K562 (cell line): ENCODE data around the gene RAB25. TPM values are rescaled to one million over a fixed set of nuclear protein-coding genes. Genes with fewer than 3 reads are reported as not detected.

Source experiments
- ATF4 ChIP-seq: fragments of 450-650 bp; formaldehyde crosslinking; IDR thresholded peaks from 2 replicates; pipeline ENCODE4 v1.4.0; 2022; ENCODE audit warnings: mild to moderate bottlenecking, moderate library complexity
- CEBPB ChIP-seq: fragments of 450-650 bp; IDR thresholded peaks from 2 replicates; pipeline ENCODE4 v1.6.1; 2016; ENCODE audit warnings: missing genetic modification characterization, missing compliant biosample characterization
- CEBPG ChIP-seq, 3 experiments: fragments of 200-800 bp in 1 of 3; sonication (Bioruptor generic) in 1 of 3; sonication (generic) in 1 of 3; formaldehyde crosslinking in 1 of 3; IDR thresholded peaks in 2 of 3; conservative IDR thresholded peaks in 1 of 3; 2 replicates each; pipeline versions ENCODE4 v1.6.1 to v1.8.0; 2016 to 2022; ENCODE audit warnings: missing compliant biosample characterization in 2 of 3, missing genetic modification characterization in 2 of 3, mild to moderate bottlenecking in 1 of 3, missing genetic modification reagents in 1 of 3
- DPF2 ChIP-seq: fragments of 450-650 bp; IDR thresholded peaks from 2 replicates; pipeline ENCODE4 v1.6.1; 2016
- ELF1 ChIP-seq: fragments of 200-800 bp; sonication (Bioruptor generic); IDR thresholded peaks from 2 replicates; pipeline ENCODE4 v1.6.1; 2016; ENCODE audit warnings: missing genetic modification characterization, missing compliant biosample characterization
- ETV1 ChIP-seq: fragments of 450-650 bp; conservative IDR thresholded peaks from 2 replicates; pipeline ENCODE4 v1.6.1; 2016; ENCODE audit warnings: missing genetic modification characterization, control low read depth, low read depth, missing compliant biosample characterization
- FOXP1 ChIP-seq: sonication (generic); formaldehyde crosslinking; IDR thresholded peaks from 2 replicates; pipeline ENCODE4 v1.8.0; 2022; ENCODE audit warnings: mild to moderate bottlenecking, missing genetic modification reagents
- HBP1 ChIP-seq: fragments of 450-650 bp; formaldehyde crosslinking; IDR thresholded peaks from 2 replicates; pipeline ENCODE4 v1.4.0; 2022; ENCODE audit warnings: missing genetic modification characterization
- MAFK ChIP-seq: IDR thresholded peaks from 2 replicates; pipeline ENCODE4 v1.6.1; 2011; ENCODE audit warnings: low read length, improper control_type of control experiment
- NONO ChIP-seq, 2 experiments: fragments of 200-400 bp in 1 of 2; fragments of 450-650 bp in 1 of 2; formaldehyde crosslinking in 1 of 2; IDR thresholded peaks; 2 replicates each; pipeline ENCODE4 v1.6.1; 2017; ENCODE audit warnings: low read depth in 2 of 2, mild to moderate bottlenecking in 2 of 2, moderate library complexity in 2 of 2, low read length in 1 of 2
- PTBP1 ChIP-seq: fragments of 200-400 bp; formaldehyde crosslinking; IDR thresholded peaks from 2 replicates; pipeline ENCODE4 v1.6.1; 2017; ENCODE audit warnings: low read depth, low read length
- SAFB ChIP-seq: fragments of 200-400 bp; formaldehyde crosslinking; IDR thresholded peaks from 2 replicates; pipeline ENCODE4 v1.6.1; 2017; ENCODE audit warnings: low read depth, low read length, borderline replicate concordance
- SETDB1 ChIP-seq: IDR thresholded peaks from one replicate; pipeline ENCODE4 v1.6.1; 2012; ENCODE audit warnings: low read length, control low read depth, inconsistent platforms
- SIN3A ChIP-seq, 2 experiments: fragments of 150-350 bp in 1 of 2; IDR thresholded peaks; 2 replicates each; pipeline ENCODE4 v1.6.1; 2011 to 2016; ENCODE audit warnings: borderline replicate concordance in 2 of 2, low read depth in 2 of 2, low read length in 2 of 2, mild to moderate bottlenecking in 2 of 2, moderate library complexity in 2 of 2; ENCODE audit not compliant: control insufficient read depth in 1 of 2
- SRSF3 ChIP-seq: fragments of 200-400 bp; formaldehyde crosslinking; IDR thresholded peaks from 2 replicates; pipeline ENCODE4 v1.6.1; 2016; ENCODE audit warnings: mild to moderate bottlenecking, low read length, moderate library complexity; ENCODE audit not compliant: insufficient read depth
- polyA plus RNA-seq, 8 experiments: library from polyadenylated mRNA; depleted of rRNA in 4 of 8; stranded (reverse) in 5 of 8; unstranded in 3 of 8; fragments of >200 nt; fragmentation: Nextera tagmentation in 2 of 8; fragmentation: Illumina TruSeq in 1 of 8; extraction: Ambion mirVana in 2 of 8; extraction: Trizol in 1 of 8; gene quantifications; 2 replicates each; pipeline versions ENCODE4 v1.2.1 to v1.2.3, GENCODE V29; 2011 to 2014; ENCODE audit warnings: inconsistent platforms in 1 of 8, missing spikeins in 1 of 8
- total RNA-seq, 7 experiments: library from RNA; depleted of rRNA in 6 of 7; stranded (reverse); fragments of >200 nt in 6 of 7; fragmentation: Illumina TruSeq in 2 of 7; extraction: Trizol in 2 of 7; gene quantifications; 2 replicates each; pipeline versions ENCODE4 v1.2.1 to v1.2.3, GENCODE V29; 2011 to 2021; ENCODE audit warnings: low replicate concordance in 1 of 7
- TF ChIP-seq, protein P1 (sequence below): fragments of 450-650 bp; formaldehyde crosslinking; conservative IDR thresholded peaks from 2 replicates; pipeline ENCODE4 v1.4.0; 2022; ENCODE audit warnings: mild to moderate bottlenecking, missing genetic modification characterization

Gene RAB25
- total and polyA plus RNA-seq, 9 of the 15 experiments (the other 6 are each of a cell fraction or from before 2014, with no cell fraction given): 0.10 to 0.27 (median 0.13) TPM; not detected in 6

DNA sequence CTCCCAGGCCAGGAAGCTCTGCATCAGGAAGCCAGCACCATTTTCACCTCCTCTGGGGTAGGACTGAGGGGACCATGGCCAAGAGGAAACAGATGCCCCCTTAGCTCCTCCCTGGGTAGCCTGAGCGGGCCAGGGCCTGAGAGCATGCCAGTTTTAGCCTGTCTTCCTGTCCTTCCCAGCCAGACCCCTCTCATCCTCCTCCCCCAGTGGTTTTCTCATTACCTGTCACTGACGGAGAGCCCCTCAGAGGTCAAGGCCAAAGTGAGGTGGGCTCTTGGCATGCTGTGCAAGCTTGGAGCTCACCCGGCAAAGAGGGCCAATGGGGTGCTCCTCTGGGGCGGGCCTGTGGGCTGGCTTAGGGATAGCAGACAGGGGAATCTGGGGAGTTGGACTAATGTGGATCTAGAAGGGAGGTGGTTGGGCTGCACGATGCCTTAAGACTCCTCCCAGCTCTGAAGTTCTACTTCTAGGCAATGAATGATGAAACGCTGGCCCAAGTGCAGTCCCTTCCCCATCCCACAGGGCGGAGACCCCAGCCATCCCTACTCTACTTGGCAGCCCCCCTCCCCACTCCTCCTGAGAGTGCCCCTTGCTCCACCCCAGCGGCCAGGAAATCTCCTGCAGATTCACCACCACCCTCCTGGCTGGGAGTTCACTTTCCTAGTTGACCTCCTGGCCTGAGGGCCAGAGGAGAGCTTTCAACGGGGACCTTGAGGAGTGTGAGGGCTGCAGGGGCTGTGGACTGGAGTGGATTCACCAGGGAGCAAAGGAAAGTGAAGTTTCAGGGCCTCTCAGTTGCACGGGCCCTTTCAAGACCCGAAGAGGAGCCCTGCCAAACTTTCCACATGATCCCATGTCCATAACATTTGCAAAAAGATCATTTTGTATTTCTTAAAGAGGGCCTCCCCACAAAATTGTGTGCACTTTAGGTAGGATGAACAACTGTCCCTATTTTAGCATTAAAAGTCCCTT, 44.2 kb downstream of the RAB25 start (continued):
- TF ChIP-seq SETDB1 (no peak), CEBPG (CRISPR knock-in tag; IDR thresholded peaks at IDR 0.05) (peak; percentile 65; the same call in 1 of the 2 replicates), CEBPG (tag; conservative IDR thresholded peaks at IDR 0.05 in 1 of 2, IDR thresholded peaks at IDR 0.05 in 1 of 2) (0 out of 4 replicates have a peak, but pooled peaks of 1 of the 2 experiments have one; percentile 6), SIN3A (IDR thresholded peaks at IDR 0.05; ENCODE audit: borderline replicate concordance in 2 of 2, control insufficient read depth in 1 of 2, low read depth in 2 of 2, low read length in 2 of 2) (no peak), ELF1 (tag) (no peak), SAFB (no peak), PTBP1 (no peak), ETV1 (no peak), ATF4 (CRISPR knock-in tag) (peak; percentile 40; the same call in 1 of the 2 replicates), SRSF3 (no peak), NONO (IDR thresholded peaks at IDR 0.05; ENCODE audit: low read depth in 2 of 2, low read length in 1 of 2) (no peak), DPF2 (no peak), HBP1 (CRISPR knock-in tag) (no peak), MAFK (no peak), CEBPB (peak; percentile 16; the same call in 1 of the 2 replicates), FOXP1 (CRISPR knock-in tag) (no peak)
- TF ChIP-seq, protein P1, sequence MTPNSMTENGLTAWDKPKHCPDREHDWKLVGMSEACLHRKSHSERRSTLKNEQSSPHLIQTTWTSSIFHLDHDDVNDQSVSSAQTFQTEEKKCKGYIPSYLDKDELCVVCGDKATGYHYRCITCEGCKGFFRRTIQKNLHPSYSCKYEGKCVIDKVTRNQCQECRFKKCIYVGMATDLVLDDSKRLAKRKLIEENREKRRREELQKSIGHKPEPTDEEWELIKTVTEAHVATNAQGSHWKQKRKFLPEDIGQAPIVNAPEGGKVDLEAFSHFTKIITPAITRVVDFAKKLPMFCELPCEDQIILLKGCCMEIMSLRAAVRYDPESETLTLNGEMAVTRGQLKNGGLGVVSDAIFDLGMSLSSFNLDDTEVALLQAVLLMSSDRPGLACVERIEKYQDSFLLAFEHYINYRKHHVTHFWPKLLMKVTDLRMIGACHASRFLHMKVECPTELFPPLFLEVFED (CRISPR knock-in tag): no peak
- TF ChIP-seq, all 486 proteins: peak for 15
